GM18909 (cell line): ENCODE data around the gene VIPR2.

Experiments used
- ATAC-seq: cut with Tn5 transposase; IDR thresholded peaks from one replicate; pipeline ENCODE4 v1.9.1; 2021; ENCODE audit warnings: mild to moderate bottlenecking; ENCODE audit not compliant: unreplicated experiment, poor library complexity

The VIPR2 gene

GRCh38 chr7:159031750-159032149 is 112.9 kb downstream of the VIPR2 start:
- ATAC-seq: no peak

GRCh38 chr7:159031135-159031701 is 113.4 kb downstream of the VIPR2 start:
- no peak for ATAC-seq

GRCh38 chr7:159030490-159031134 is 114.1 kb downstream of the VIPR2 start:
- ATAC-seq: no peak

- ATAC-seq: no peak
These were observed 115.9 kb downstream of the VIPR2 start for GRCh38 chr7:159028508-159029401.

GRCh38 chr7:159027789-159028507 is 116.7 kb downstream of the VIPR2 start:
- ATAC-seq: no peak

GRCh38 chr7:159027056-159027788 is 117.4 kb downstream of the VIPR2 start:
- ATAC-seq: no peak

- no peak for ATAC-seq
These were observed 118.2 kb downstream of the VIPR2 start for GRCh38 chr7:159026271-159027055.

GRCh38 chr7:159025161-159025779 is 119.4 kb downstream of the VIPR2 start:
- ATAC-seq: no peak

GRCh38 chr7:159024280-159024951 is 120.3 kb downstream of the VIPR2 start:
- no peak for ATAC-seq

GRCh38 chr7:159023746-159024145 is 120.9 kb downstream of the VIPR2 start:
- ATAC-seq: no peak

GRCh38 chr7:159023206-159023605 is 121.5 kb downstream of the VIPR2 start:
- ATAC-seq: no peak

GRCh38 chr7:159022238-159022993 is 122.3 kb downstream of the VIPR2 start:
- ATAC-seq: no peak

GRCh38 chr7:159020987-159021386 is 123.7 kb downstream of the VIPR2 start:
- no peak for ATAC-seq

- ATAC-seq: no peak
These were observed 125.6 kb downstream of the VIPR2 start for GRCh38 chr7:159019111-159019510.

- no peak for ATAC-seq
These were observed 126.9 kb downstream of the VIPR2 start for GRCh38 chr7:159017741-159018140.

- ATAC-seq: no peak
These were observed 127.5 kb downstream of the VIPR2 start for GRCh38 chr7:159017210-159017609.

GRCh38 chr7:159016591-159016990 is 128.1 kb downstream of the VIPR2 start:
- ATAC-seq: no peak
